ENCODE data around the gene MYL3. TPM values are rescaled to one million over a fixed set of nuclear protein-coding genes. Genes with fewer than 3 reads are reported as not detected.

Gene MYL3
- total RNA-seq, 1 experiment from 2014 or later, result not detected

DNA sequence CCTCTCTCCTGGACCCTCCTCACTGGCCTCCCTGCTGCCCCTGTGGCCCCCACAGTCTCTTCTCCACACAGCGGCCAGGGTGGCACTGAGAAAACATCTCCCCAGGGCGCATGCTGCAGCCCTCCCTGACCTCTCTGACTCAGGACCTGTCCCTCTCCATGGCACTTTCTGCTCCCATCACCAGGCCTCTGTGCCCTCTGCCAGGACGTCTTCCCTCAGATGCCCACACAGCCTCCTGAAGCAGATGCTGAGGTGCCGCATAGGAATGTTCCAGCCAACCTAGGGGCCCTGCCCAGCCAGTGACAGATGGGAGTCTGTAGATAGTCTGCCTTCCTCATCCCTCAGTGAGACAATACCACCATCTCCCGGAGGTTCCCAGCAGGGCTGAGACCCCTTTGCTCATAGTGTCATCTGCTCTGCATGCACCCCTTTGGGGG, 8.7 kb downstream of the MYL3 start:
- H3K4me1 ChIP-seq (ENCODE audit: insufficient read depth, low read length), result no peaks in the 10 kb centered on the region
- DNase-seq (no peak), ATAC-seq (no peak)
- H3K4me3 ChIP-seq (ENCODE audit: low read length), result no peak overlapping the region
- H3K9me3 ChIP-seq (ENCODE audit: low read length), result no peaks in the 10 kb centered on the region
- no peak overlapping the region for H3K27ac ChIP-seq (ENCODE audit: low read length)
- no peaks in the 10 kb centered on the region for H3K79me2 ChIP-seq (ENCODE audit: low read length)
- ChIA-PET CTCF (no interaction called here), POLR2A (ENCODE audit: unreplicated experiment) (no interaction called here)
- no peaks in the 10 kb centered on the region; the same call in 1 of the 2 replicates for H3K27me3 ChIP-seq (ENCODE audit: low read length)
- no peak overlapping the region for H3K4me2 ChIP-seq (ENCODE audit: low read length)
- H3K9me2 ChIP-seq (replicated peaks; ENCODE audit: low read length), result no peaks in the 10 kb centered on the region
- H3K36me3 ChIP-seq (ENCODE audit: low read depth, low read length), result no peaks in the 10 kb centered on the region
- H3F3A ChIP-seq (ENCODE audit: low read length, unreplicated experiment), result no peaks in the 10 kb centered on the region
- H2AFZ ChIP-seq (ENCODE audit: low read length), result no peak overlapping the region
- intact Hi-C loops (cut with micrococcal nuclease), result no loop called here
- BruUV-seq (replicated peaks), result no TSS peak
- no peaks in the 10 kb centered on the region for H4K20me1 ChIP-seq (ENCODE audit: low read length)
- H3K9ac ChIP-seq (ENCODE audit: low read length), result no peak overlapping the region
- TF ChIP-seq EZH2phosphoT487 (IDR thresholded peaks at IDR 0.05; ENCODE audit: borderline replicate concordance, low read length), result no peak
- TF ChIP-seq CTCF (conservative IDR thresholded peaks at IDR 0.05; ENCODE audit: low read depth, low read length), result no peak
- no peak for TF ChIP-seq EZH2 (IDR thresholded peaks at IDR 0.05; ENCODE audit: low read length, unreplicated experiment)

GRCh38 chr3:46853441-46854415, 9.5 kb downstream of the MYL3 start:
- Histone ChIP-seq H2AFZ (ENCODE audit: low read length) (no peak overlapping the region), H3K9ac (ENCODE audit: low read length) (no peak overlapping the region), H3F3A (ENCODE audit: low read length, unreplicated experiment) (no peaks in the 10 kb centered on the region), H3K4me1 (ENCODE audit: insufficient read depth, low read length) (no peaks in the 10 kb centered on the region), H3K4me3 (ENCODE audit: low read length) (no peak overlapping the region), H3K9me2 (replicated peaks; ENCODE audit: low read length) (no peaks in the 10 kb centered on the region), H3K79me2 (ENCODE audit: low read length) (no peaks in the 10 kb centered on the region), H3K36me3 (ENCODE audit: low read depth, low read length) (no peaks in the 10 kb centered on the region), H3K27ac (ENCODE audit: low read length) (no peak overlapping the region), H3K4me2 (ENCODE audit: low read length) (no peak overlapping the region), H3K27me3 (ENCODE audit: low read length) (no peaks in the 10 kb centered on the region; the same call in 1 of the 2 replicates), H3K9me3 (ENCODE audit: low read length) (no peaks in the 10 kb centered on the region), H4K20me1 (ENCODE audit: low read length) (no peaks in the 10 kb centered on the region)
- ChIA-PET CTCF (no interaction called here), POLR2A (ENCODE audit: unreplicated experiment) (no interaction called here)
- TF ChIP-seq CTCF (conservative IDR thresholded peaks at IDR 0.05; ENCODE audit: low read depth, low read length) (no peak), EZH2 (IDR thresholded peaks at IDR 0.05; ENCODE audit: low read length, unreplicated experiment) (no peak), EZH2phosphoT487 (IDR thresholded peaks at IDR 0.05; ENCODE audit: borderline replicate concordance, low read length) (no peak)
- intact Hi-C loops (cut with micrococcal nuclease), result no loop called here
- BruUV-seq (replicated peaks), result no TSS peak
- ATAC-seq (no peak), DNase-seq (no peak)

DNA sequence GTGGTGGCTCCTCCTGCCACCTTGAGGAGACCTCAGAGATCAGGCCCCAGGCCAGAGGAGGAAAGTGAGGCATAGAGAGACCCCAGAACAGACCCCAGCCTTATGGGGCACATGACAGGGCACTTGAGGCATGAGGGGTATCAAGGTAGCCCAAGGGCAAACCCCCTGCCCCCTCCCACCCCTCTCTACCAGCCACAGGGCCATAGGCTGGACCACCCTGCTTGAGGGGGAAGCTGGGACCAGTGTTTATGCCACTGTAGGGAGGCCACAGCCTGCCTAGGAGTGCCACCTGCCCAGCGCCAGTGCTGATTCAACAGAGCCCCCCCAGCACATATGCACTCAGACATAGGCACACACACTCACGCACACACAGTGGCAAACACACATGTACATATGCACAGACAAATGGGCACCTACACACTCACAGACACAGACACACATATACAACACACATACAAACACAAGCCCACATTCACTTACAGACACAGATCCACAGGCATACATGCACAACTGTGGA, 10.3 kb downstream of the MYL3 start:
- H3F3A ChIP-seq (ENCODE audit: low read length, unreplicated experiment), result no peaks in the 10 kb centered on the region
- no TSS peak for BruUV-seq (replicated peaks)
- H3K79me2 ChIP-seq (ENCODE audit: low read length), result no peaks in the 10 kb centered on the region
- no peak overlapping the region for H2AFZ ChIP-seq (ENCODE audit: low read length)
- ChIA-PET POLR2A (ENCODE audit: unreplicated experiment) (no interaction called here), CTCF (no interaction called here)
- H3K4me3 ChIP-seq (ENCODE audit: low read length), result no peak overlapping the region
- H3K4me1 ChIP-seq (ENCODE audit: insufficient read depth, low read length), result no peaks in the 10 kb centered on the region
- no peaks in the 10 kb centered on the region for H4K20me1 ChIP-seq (ENCODE audit: low read length)
- ATAC-seq, result no peak
- H3K27ac ChIP-seq (ENCODE audit: low read length), result no peak overlapping the region
- intact Hi-C loops (cut with micrococcal nuclease), result no loop called here
- no peaks in the 10 kb centered on the region for H3K9me3 ChIP-seq (ENCODE audit: low read length)
- TF ChIP-seq CTCF (conservative IDR thresholded peaks at IDR 0.05; ENCODE audit: low read depth, low read length) (no peak), EZH2phosphoT487 (IDR thresholded peaks at IDR 0.05; ENCODE audit: borderline replicate concordance, low read length) (no peak), EZH2 (IDR thresholded peaks at IDR 0.05; ENCODE audit: low read length, unreplicated experiment) (no peak)
- H3K9me2 ChIP-seq (replicated peaks; ENCODE audit: low read length), result no peaks in the 10 kb centered on the region
- H3K9ac ChIP-seq (ENCODE audit: low read length), result no peak overlapping the region
- no peak overlapping the region for H3K4me2 ChIP-seq (ENCODE audit: low read length)
- H3K27me3 ChIP-seq (ENCODE audit: low read length), result no peaks in the 10 kb centered on the region; the same call in 1 of the 2 replicates
- H3K36me3 ChIP-seq (ENCODE audit: low read depth, low read length), result no peaks in the 10 kb centered on the region
- no peak for DNase-seq
